ENCODE data around the gene SFMBT2.

Gene SFMBT2

GRCh38 chr10:7374795-7375194, 36.0 kb downstream of the SFMBT2 start:
- intact Hi-C loops (cut with DNase I), result no loop called here
- no peak for DNase-seq

GRCh38 chr10:7373039-7373438, 37.8 kb downstream of the SFMBT2 start:
- intact Hi-C loops (cut with DNase I), result no loop called here
- no peak for DNase-seq

- intact Hi-C loops (cut with DNase I), result no loop called here
- no peak for DNase-seq
Measured at GRCh38 chr10:7372504-7372903, 38.3 kb downstream of the SFMBT2 start.

GRCh38 chr10:7370511-7370910, 40.3 kb downstream of the SFMBT2 start:
- no peak for DNase-seq
- intact Hi-C loops (cut with DNase I), result no loop called here

- intact Hi-C loops (cut with DNase I), result no loop called here
- DNase-seq, result no peak
Measured at GRCh38 chr10:7365027-7365745, 45.6 kb downstream of the SFMBT2 start.

- DNase-seq, result no peak
- intact Hi-C loops (cut with DNase I), result no loop called here
Measured at GRCh38 chr10:7364474-7364873, 46.4 kb downstream of the SFMBT2 start.

- intact Hi-C loops (cut with DNase I), result no loop called here
- no peak for DNase-seq
Measured at GRCh38 chr10:7363700-7364099, 47.1 kb downstream of the SFMBT2 start.

GRCh38 chr10:7362471-7362870, 48.4 kb downstream of the SFMBT2 start:
- no peak for DNase-seq
- intact Hi-C loops (cut with DNase I), result no loop called here

GRCh38 chr10:7361316-7361715, 49.5 kb downstream of the SFMBT2 start:
- intact Hi-C loops (cut with DNase I), result no loop called here
- no peak for DNase-seq

GRCh38 chr10:7359954-7360353, 50.9 kb downstream of the SFMBT2 start:
- no peak for DNase-seq
- intact Hi-C loops (cut with DNase I), result no loop called here

GRCh38 chr10:7359356-7359755, 51.5 kb downstream of the SFMBT2 start:
- intact Hi-C loops (cut with DNase I), result no loop called here
- no peak for DNase-seq

- DNase-seq, result peak in 1 of 10 donors; percentile 32
- intact Hi-C loops (cut with DNase I), result no loop called here
Measured at GRCh38 chr10:7357193-7357592, 53.6 kb downstream of the SFMBT2 start.

GRCh38 chr10:7354330-7355047, 56.3 kb downstream of the SFMBT2 start:
- no peak for DNase-seq
- intact Hi-C loops (cut with DNase I), result no loop called here

- intact Hi-C loops (cut with DNase I), result no loop called here
- peak in 1 of 10 donors; percentile 53 for DNase-seq
Measured at GRCh38 chr10:7351894-7352293, 58.9 kb downstream of the SFMBT2 start.

- intact Hi-C loops (cut with DNase I), result no loop called here
- no peak for DNase-seq
Measured at GRCh38 chr10:7350541-7351195, 60.2 kb downstream of the SFMBT2 start.

- DNase-seq, result no peak
- intact Hi-C loops (cut with DNase I), result no loop called here
Measured at GRCh38 chr10:7345717-7346116, 65.1 kb downstream of the SFMBT2 start.

GRCh38 chr10:7343040-7343439, 67.8 kb downstream of the SFMBT2 start:
- intact Hi-C loops (cut with DNase I), result no loop called here
- DNase-seq, result no peak

GRCh38 chr10:7340179-7340874, 70.5 kb downstream of the SFMBT2 start:
- intact Hi-C loops (cut with DNase I), result no loop called here
- peak in 1 of 10 donors; percentile 13 for DNase-seq

- intact Hi-C loops (cut with DNase I), result no loop called here
- no peak for DNase-seq
Measured at GRCh38 chr10:7339510-7339909, 71.3 kb downstream of the SFMBT2 start.

- no peak for DNase-seq
Measured at GRCh38 chr10:7338469-7338868, 72.4 kb downstream of the SFMBT2 start.

More at GRCh38 chr10:7338469-7338868, 72.4 kb downstream of the SFMBT2 start:
- intact Hi-C loops (cut with DNase I), result no loop called here
